Vagina (tissue), 2 donors: ENCODE measurements around the gene MPEG1. TPM values are rescaled to one million over a fixed set of nuclear protein-coding genes. Genes with fewer than 3 reads are reported as not detected.

Experiments
- DNase-seq, 2 donors: peaks; one replicate each; pipeline ENCODE4 v3.0.0-alpha.2; 2017; ENCODE audit errors: extremely low spot score in 2 of 2
- H3K27ac ChIP-seq: fragments of 200-600 bp; sonication (generic); one replicate; pipeline ENCODE4 v1.5.1; 2019
- H3K27me3 ChIP-seq: fragments of 200-600 bp; sonication (generic); one replicate; pipeline ENCODE4 v1.5.1; 2019
- H3K36me3 ChIP-seq, 2 donors: fragments of 200-600 bp; sonication (generic); one replicate each; pipeline ENCODE4 v1.5.1; 2017 to 2019
- H3K4me1 ChIP-seq: fragments of 200-600 bp; sonication (generic); one replicate; pipeline ENCODE4 v1.5.1; 2019
- H3K4me3 ChIP-seq, 2 donors: fragments of 200-600 bp; sonication (generic); 1 replicate in 1 of 2; 2 replicates in 1 of 2; pipeline ENCODE4 v1.5.1; 2016 to 2019
- H3K9me3 ChIP-seq: fragments of 200-600 bp; sonication (generic); one replicate; pipeline ENCODE4 v1.5.1; 2019
- CTCF ChIP-seq, 3 experiments: fragments of 450-650 bp in 2 of 3; fragments of 200-600 bp in 1 of 3; sonication (generic) in 1 of 3; IDR thresholded peaks; one replicate each; pipeline ENCODE4 v1.5.1; 2017 to 2019; ENCODE audit warnings: antibody characterized with exemption in 3 of 3, mild to moderate bottlenecking in 2 of 3, moderate library complexity in 2 of 3
- POLR2A ChIP-seq, 2 donors: fragments of 450-650 bp; IDR thresholded peaks; one replicate each; pipeline ENCODE4 v1.6.1; 2017; ENCODE audit warnings: antibody characterized with exemption in 2 of 2, mild to moderate bottlenecking in 2 of 2, moderate library complexity in 2 of 2
- POLR2AphosphoS5 ChIP-seq, 2 donors: sonication (generic); formaldehyde crosslinking; IDR thresholded peaks; one replicate each; pipeline ENCODE4 v1.9.0; 2017; ENCODE audit warnings: antibody characterized with exemption in 2 of 2, mild to moderate bottlenecking in 2 of 2, low read depth in 1 of 2; ENCODE audit not compliant: insufficient read depth in 1 of 2
- intact Hi-C: fragments of 100-400 bp; cut with DNase I; formaldehyde crosslinking; loops from one replicate; pipeline ENCODE4 v1.15.1; 2023
- total RNA-seq: library from RNA; depleted of rRNA; stranded (reverse); fragments of >200 nt; gene quantifications from one replicate; pipeline ENCODE4 v1.2.3, GENCODE V29; 2016

The MPEG1 gene
- total RNA-seq, 1 donor from 2014 or later: 3.9 TPM

GRCh38 chr11:59191890-59192289, 20.8 kb downstream of the MPEG1 start:
- no peak for TF ChIP-seq POLR2A (IDR thresholded peaks at IDR 0.05)
- TF ChIP-seq CTCF (IDR thresholded peaks at IDR 0.05): no peak
- TF ChIP-seq POLR2AphosphoS5 (IDR thresholded peaks at IDR 0.05; ENCODE audit: insufficient read depth in 1 of 2, low read depth in 1 of 2): no peak
- DNase-seq: no peak
- intact Hi-C loops: no loop called here
- H3K27me3 ChIP-seq: no peaks in the 10 kb centered on the region
- no peak overlapping the region for H3K27ac ChIP-seq
- no peaks in the 10 kb centered on the region for H3K9me3 ChIP-seq
- no peak overlapping the region for H3K4me3 ChIP-seq
- peaks cover 13% of the 10 kb centered on the region for H3K4me1 ChIP-seq
- H3K36me3 ChIP-seq: no peaks in the 10 kb centered on the region

- intact Hi-C loops: no loop called here
- H3K36me3 ChIP-seq: no peaks in the 10 kb centered on the region
- no peak overlapping the region for H3K4me3 ChIP-seq
- DNase-seq: no peak
- no peaks in the 10 kb centered on the region for H3K27me3 ChIP-seq
- peaks cover 21% of the 10 kb centered on the region for H3K4me1 ChIP-seq
- no peak overlapping the region for H3K27ac ChIP-seq
- no peaks in the 10 kb centered on the region for H3K9me3 ChIP-seq
- TF ChIP-seq POLR2A (IDR thresholded peaks at IDR 0.05): no peak
- TF ChIP-seq CTCF (IDR thresholded peaks at IDR 0.05): no peak
- no peak for TF ChIP-seq POLR2AphosphoS5 (IDR thresholded peaks at IDR 0.05; ENCODE audit: insufficient read depth in 1 of 2, low read depth in 1 of 2)
These were observed 21.6 kb downstream of the MPEG1 start for GRCh38 chr11:59191095-59191494.

- Histone ChIP-seq H3K9me3 (no peaks in the 10 kb centered on the region), H3K27me3 (no peaks in the 10 kb centered on the region), H3K27ac (no peak overlapping the region), H3K4me3 (no peak overlapping the region), H3K4me1 (peaks cover 26% of the 10 kb centered on the region), H3K36me3 (no peaks in the 10 kb centered on the region)
- TF ChIP-seq POLR2A (IDR thresholded peaks at IDR 0.05) (no peak), CTCF (IDR thresholded peaks at IDR 0.05) (no peak), POLR2AphosphoS5 (IDR thresholded peaks at IDR 0.05; ENCODE audit: insufficient read depth in 1 of 2, low read depth in 1 of 2) (no peak)
- DNase-seq: peak in 1 of 2 donors; percentile 46
- intact Hi-C loops: no loop called here
These were observed 22.7 kb downstream of the MPEG1 start for GRCh38 chr11:59189986-59190385.

- Histone ChIP-seq H3K9me3 (no peaks in the 10 kb centered on the region), H3K27ac (no peak overlapping the region), H3K27me3 (no peaks in the 10 kb centered on the region), H3K36me3 (no peaks in the 10 kb centered on the region), H3K4me3 (no peak overlapping the region), H3K4me1 (peaks cover 26% of the 10 kb centered on the region)
- intact Hi-C loops: no loop called here
- TF ChIP-seq POLR2A (IDR thresholded peaks at IDR 0.05) (no peak), POLR2AphosphoS5 (IDR thresholded peaks at IDR 0.05; ENCODE audit: insufficient read depth in 1 of 2, low read depth in 1 of 2) (no peak), CTCF (IDR thresholded peaks at IDR 0.05) (no peak)
- no peak for DNase-seq
These were observed 23.8 kb downstream of the MPEG1 start for GRCh38 chr11:59188954-59189353.

- Histone ChIP-seq H3K27ac (no peak overlapping the region), H3K4me3 (no peak overlapping the region), H3K27me3 (no peaks in the 10 kb centered on the region), H3K36me3 (no peaks in the 10 kb centered on the region), H3K9me3 (no peaks in the 10 kb centered on the region), H3K4me1 (peaks cover 26% of the 10 kb centered on the region)
- DNase-seq: peak in 1 of 2 donors; percentile 95
- no peak for TF ChIP-seq CTCF (IDR thresholded peaks at IDR 0.05)
- peak in 1 of 2 donors; percentile 88 for TF ChIP-seq POLR2AphosphoS5 (IDR thresholded peaks at IDR 0.05; ENCODE audit: insufficient read depth in 1 of 2, low read depth in 1 of 2)
- intact Hi-C loops: no loop called here
These were observed 25.1 kb downstream of the MPEG1 start for GRCh38 chr11:59187587-59187986.
